ENCODE data around the gene CREB5.
A peak's percentile ranks its signal among the peaks of the same experiment; 100 is the strongest.

The CREB5 gene

DNA sequence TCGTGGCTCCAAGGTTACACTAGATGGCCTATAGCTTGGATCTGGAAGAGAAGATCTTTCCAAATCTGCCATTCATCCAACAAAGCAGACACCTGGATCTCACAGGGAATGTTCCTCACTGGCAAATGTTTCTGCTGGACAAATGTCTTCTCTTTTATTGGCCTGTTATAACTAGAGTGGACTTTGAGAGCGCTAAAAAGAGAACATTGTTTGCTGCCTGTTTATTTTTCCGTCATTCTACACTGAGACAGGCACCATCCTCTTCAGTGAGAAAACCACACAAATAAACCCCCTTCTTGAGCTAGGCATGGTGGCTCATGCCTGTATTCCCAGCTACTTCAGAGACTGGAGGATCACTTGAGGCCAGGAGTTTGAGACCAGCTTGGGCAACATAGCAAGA lies 206.9 kb downstream of the CREB5 start:
- peak; percentile 79 for DNase-seq

DNA sequence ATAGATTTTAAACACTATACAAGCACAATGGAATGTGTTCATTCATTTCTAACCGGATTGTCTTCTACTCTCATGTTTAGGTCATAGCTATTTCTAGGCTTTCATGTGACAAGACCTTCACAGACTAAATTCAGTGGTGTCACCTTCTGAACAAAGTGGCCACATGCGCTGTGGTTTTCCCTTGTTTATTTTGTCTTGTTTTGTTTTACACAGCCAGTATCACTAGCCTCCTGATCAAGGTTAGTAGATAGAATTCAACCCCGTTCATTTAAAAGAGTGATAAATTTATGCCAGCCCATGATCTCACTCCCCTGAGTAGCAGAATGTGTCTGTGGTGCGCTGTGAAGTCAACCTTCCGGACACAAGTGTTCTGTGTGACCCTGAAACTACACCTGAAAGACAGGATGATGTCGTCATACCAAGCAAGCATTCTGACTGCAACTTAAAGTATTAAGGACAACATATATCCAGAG lies 209.1 kb downstream of the CREB5 start:
- DNase-seq: no peak

DNA sequence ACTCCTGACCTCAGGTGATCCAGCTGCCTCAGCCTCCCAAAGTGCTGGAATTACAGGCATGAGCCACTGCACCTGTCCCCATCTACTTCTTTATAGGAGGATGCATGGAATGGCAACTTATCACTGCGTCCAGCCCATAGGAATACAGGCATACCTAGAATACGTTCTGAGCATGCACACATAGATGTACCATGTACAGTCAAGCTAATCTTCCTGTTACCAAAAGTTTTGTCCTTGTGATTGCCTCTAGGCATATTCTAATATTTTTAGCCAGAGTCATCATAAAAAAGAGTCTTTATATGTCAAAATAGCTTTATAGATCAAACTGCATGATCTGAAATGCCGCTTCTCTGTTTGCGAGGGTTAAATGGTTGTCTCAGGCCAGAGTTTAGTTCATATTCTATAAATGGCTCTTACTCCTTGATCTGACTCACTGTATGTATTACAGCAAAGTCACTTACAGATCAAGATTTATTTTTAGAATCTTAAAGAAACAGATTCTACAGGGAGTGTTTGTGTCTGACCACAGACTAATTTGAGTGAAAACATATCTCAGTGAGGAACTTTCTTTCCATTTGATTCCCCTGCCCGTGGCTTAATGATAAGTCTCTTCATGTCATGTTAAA lies 210.9 kb downstream of the CREB5 start:
- no peak for DNase-seq

DNA sequence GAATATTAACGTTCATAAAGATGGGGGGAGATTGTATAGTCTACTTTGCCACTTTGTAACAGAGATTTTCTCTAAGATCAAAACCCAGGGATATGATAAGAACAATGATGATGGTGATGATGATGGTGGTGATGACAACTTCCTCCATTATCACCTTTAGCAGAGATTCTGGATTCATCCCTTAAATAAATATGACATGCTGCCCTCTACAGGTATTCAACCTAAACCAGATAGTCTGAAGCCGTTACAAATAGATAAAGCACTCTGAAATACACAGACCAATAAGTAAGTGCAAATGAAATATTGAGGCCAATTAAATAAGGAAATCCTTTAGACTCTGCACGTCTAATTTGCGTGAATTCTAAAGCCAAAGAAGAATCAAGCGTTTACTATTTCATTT lies 211.5 kb downstream of the CREB5 start:
- DNase-seq: no peak

DNA sequence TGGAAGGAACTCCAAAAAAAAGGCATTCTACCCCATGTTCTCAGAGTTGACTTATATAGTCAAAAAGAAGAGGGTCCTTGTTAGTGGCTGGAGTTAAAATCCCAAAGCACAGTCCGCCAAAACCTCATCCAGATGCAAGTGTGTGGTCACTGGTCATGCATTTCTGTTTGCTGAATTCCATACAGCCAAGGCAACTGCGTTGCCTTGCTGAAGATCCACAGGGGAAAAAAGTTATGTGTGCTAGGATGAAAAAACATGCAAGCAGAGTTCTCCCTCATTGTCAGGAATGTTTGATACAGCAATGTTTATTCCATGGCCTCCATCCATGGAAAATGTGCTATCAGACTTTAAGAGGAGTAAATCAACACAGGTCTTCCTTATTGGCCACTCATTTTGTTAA lies 213.1 kb downstream of the CREB5 start:
- DNase-seq: no peak

DNA sequence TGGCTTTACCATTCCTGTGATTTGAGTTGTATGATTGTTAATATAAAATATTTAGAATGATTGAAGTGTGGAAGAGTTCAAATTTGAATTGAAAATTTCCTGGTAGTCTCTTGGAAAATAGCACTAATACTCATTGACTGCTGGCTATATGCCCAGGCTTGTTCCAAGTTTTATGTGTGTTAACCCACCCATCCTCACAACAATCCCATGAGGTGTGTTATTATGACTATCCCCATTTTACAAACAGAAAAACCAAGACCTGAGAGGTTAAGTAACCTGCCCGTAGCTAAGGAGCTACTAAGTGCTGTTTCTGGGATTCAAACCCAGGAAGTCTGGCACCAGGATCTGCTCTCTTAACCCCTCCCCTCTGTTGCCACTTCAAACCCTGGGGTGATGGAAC lies 213.9 kb downstream of the CREB5 start:
- DNase-seq: no peak

DNA sequence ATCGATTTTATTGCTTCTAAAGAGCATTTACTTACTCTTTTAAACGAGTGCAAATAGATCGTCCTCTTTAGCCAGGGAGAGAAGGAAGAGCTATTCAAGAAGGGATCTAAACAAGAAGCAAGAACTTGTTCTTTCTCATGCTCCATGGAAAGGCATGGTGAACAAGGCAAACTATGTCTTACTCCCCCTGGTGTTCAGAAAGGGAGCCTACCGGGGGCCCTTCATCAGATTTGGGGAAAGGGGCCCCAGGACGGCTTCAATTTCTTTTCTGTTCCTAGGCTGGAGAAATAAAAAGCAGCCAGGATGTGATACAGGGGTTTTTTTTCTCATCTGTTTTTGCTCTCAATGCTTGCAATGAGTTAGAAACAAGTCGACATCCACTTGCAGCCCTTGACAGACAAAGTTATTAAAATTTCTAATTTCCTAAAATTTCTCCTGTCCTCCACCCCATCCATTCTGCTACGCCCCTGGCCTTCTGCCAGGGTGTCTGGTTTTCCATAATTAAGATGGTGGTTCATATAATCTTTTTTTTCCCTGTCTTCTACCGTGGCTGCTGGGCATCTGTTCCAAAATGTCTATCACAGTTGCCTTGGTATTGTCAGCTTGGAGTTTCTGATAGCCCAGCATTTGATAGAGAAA lies 214.4 kb downstream of the CREB5 start:
- peak; percentile 18 for DNase-seq

DNA sequence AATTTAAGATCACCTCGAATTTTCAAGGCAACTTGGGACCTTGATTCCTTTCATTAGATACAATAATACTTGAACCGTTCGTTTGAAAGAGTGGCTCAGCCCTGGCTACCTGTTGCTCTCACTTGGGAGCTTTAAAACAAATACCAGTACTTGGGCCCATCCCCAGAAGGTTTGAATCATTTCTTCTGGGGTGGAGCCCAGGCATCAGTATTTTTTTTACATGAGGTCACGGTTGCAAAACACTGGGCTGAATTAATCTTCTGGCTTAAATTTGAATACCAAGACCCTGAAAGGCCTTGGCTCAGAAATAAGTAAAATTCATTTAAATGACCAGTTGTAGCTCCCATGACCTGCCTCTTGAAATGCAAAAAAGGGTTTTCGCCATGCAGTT lies 214.9 kb downstream of the CREB5 start:
- no peak for DNase-seq

DNA sequence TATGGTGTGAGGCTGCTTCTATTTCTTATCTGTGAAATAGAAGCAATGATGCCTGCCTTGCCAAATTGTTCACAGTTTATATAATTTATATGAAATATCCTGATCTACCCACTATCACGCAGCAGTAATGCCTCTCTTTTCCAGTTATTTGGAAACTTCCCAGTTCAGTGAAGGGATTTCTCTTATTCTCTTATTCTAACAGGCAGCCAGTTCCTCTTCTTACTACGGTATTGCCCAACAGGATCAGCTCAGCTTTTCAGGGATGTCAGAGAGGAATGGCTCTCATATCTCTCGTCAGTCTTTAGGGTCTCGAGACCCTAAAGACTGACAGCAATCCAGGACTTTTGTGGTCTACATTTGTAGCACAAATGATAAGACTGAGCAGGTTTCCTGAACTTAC lies 215.6 kb downstream of the CREB5 start:
- DNase-seq: no peak

DNA sequence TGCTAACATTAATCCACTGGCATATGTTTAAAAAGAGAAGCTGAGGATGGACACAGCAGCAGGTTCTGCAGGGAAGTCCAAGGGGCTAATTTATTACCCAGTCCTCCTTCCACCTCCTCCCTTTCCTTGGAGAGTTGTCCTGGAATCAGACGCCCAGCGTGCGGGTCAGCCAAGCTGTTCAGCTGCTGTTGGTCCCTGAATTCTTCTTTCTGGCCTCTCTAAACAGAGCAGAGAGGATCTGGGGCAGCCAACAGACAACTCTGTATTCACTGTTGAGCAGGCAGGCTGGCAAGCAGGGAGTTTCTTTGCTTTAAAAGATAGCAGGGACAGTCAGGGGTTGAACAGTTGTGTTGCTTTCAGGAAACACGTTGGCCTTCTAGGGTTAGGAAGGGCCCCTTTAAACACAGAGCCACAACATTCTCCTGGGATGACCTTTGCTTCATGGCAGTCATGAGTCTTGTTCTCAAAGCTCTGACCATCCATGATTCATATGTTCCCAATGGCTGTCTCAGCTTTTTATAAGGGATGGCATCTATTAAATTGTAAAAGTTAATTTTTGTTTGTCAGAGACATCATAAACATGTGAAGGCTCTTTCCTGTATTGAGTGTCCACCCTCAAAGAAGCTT lies 217.0 kb downstream of the CREB5 start:
- no peak for DNase-seq

DNA sequence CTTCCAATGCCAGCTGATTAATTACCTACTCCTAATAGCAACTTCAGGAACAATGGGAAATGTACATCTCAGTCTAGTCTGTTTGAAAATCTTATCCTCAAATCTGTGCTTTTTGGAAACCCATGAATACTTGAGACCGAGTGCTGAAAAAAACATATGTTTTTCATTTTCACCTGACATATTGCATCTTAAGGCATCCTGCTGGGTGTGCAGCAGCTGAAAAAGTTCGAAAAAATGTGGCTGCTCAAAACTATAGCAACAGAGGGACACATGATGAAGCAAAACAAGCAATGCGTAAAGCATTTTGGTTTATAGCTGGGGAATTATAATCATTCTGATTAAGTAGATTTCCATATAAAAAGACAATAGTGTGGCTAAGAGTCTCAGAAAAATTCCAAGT lies 218.0 kb downstream of the CREB5 start:
- DNase-seq: no peak

DNA sequence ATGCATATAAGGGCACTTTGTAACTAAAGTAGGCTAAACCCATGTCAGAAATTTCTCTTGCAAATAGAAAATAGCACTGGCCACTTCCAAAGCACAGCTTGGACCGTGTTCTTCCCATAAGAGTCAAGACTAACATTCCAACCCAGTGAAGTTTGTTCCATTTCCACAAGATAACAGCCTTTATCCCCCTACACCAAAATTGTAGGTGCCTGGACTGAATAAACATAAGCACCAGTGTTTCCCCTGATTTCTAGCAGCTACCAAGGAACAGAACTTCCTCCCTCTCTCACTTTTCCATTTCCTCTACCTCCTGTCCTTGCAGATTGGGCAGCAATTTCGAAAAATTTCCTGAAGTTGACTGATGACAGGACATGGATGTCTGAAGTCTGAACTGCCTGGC lies 219.7 kb downstream of the CREB5 start:
- DNase-seq: no peak

DNA sequence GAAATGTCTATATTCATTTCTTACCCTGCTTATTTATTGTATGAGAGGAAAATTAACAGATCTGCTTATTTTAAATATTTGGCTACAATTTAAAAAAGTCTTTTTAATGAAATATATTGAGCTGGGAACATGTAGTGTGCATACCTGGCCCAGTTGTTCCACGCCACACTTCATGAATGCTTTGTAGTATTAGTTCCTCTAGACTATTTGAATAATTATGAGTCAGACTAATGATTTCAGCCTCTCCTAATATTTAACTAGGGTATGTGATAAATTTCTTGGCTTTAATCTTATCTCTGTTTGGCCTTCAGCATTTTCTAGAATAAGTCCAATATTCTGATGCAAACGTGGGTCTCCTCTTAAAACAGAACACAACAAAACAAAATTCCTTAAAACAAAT lies 226.6 kb downstream of the CREB5 start:
- no peak for DNase-seq

DNA sequence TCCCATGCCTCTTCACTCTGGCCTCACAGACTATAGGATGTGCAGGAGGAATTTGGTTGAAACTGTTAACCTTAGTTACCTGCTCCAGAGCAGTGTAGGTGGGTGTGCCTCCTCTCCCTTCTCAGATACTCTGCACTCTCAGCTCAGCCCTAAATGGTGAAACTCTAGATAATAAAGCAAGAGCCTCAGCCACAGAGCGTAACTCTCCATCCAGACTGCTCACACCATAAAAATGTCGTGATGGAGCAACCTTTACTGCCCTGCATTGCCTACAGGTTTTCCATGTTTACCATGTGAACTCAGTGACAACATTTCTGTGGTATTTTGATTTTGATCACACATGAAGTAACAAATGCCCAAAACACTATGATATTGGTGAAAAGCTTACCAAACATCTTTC lies 227.7 kb downstream of the CREB5 start:
- no peak for DNase-seq

DNA sequence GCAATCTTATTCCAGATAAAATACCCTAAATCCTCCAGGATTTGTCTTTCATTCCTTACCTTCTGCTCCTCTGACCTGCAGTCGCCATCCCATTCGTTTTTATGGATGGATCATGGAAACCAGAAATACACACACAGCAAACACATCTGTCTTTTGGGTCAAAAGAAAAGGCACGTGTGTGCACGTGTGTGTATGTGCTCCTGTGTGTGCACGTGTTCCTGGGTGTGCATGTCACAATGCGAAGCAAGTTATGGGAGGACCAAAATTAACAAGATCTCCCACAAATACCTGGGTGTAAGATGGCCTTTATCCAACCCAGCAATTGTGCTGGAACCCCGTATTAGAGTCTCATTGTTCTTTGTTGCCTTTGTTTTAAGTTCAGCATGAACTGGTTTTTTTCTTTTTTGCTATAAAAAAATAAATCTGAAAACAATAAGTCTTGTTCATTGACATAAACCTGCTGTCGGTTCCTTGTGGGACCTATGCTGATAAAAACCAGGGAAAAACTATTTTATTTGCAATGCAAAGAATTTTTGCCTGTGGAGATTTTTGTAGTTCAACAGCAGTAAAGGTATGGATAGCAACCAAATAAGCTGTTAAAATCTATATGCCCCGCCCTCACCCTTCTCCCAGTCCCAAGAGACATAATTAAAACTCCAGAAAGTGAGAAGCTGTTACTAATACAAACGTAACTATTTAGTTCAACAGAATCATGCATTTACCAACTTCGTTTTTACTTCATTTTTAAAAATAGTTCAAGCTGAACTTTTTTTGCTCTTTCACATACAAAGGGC lies 229.6 kb downstream of the CREB5 start:
- no peak for DNase-seq

DNA sequence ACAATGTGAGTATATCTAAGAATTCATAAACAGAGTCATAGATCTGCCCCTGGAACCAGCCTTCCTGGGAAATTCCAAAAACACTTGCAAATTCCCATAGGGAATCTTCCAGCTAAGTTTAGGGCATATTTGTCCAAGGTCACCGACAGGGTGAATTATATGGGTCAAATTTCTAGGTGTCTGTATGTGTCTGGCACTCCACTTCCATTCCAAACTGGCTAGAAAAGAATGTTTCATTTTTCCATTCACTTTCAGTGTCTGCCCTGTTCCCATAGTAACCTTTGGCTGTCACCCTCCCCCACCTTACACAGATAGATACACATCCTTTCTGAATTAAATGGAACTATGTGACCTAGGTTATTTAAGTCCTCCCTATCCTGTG lies 230.9 kb downstream of the CREB5 start:
- DNase-seq: no peak

DNA sequence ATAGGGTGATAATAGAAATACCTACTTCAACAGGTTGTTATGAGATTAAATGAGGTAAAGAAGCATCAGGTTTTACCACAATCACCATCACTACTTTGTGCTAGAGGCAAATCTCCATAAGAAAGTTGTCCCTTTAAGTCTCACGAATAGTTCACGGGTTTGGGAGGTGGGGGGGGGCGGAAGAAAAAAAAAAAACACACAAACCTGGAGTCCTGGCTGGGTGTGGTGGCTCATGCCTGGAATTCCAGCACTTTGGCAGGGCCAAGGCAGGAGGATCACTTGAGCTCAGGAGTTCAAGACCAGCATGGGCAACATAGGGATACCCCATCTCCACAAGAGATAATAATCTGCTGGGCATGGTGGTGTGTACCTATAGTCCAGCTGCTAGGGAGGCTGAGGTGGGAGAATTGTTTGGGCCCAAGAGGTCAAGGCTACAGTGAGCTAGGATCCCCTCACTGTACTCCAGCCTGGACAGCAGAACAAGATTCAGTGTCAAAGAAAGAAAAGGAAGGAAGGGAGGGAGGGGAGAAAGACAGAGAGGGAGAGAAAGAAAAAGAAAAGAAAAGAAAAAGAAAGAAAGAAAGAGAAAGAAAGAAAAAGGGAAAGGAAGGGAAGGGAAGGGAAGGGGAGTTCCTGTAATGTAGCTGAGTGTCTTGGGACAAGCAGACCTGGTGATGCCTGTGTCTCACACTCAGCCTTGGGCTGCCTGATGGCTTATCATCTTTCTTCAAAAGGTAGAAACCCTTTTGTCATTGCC lies 231.4 kb downstream of the CREB5 start:
- no peak for DNase-seq

DNA sequence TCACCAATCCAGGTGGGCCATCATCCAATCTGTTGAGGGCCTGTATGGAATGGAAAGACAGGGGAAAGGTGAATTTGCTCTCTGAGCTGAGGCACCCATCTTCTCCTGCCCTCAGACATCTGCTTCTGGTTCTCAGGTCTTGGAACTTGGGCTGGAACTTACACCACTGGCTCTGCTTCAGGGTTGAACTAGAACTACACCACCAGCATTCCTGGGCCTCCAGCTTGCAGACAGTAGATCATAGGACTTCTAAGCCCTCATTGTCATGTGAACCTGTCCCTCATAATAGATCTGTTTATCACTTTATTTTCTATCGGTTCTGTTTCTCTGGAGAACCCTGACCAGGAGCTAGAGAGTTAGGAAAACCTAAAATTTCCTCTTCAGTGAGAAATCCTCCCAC lies 233.5 kb downstream of the CREB5 start:
- DNase-seq: no peak

DNA sequence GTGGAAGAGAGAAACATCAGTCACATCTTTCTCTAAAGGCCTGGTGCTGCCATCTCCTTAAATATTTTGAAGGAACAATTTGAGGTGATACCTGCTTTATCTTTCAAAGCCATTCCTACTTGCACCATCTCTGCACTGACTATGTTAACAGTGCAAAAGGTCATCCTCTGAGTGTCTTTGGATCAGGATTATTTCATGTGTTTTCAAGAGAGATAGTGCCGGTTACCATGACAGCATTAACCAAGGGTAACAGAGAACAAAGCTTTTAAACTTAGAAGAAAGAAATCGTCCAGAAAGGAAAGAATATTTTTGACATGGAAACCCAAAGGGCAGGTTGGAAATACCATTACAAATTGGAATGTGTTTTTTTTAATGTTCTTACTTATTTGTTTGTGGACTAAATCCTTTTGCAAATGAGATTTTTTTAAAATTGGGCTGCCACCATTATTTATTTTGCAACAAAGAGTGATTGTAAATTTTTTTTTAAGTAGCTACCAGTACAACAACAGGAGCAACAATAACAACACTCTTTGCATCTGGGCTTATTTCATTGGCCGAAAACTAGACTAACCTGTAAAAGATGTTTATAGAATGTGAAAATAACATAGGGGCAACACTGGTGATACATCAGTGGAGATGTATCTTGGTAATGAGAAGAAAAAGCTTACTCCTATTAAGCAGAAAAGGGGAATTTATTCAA lies 234.2 kb downstream of the CREB5 start:
- DNase-seq: no peak

DNA sequence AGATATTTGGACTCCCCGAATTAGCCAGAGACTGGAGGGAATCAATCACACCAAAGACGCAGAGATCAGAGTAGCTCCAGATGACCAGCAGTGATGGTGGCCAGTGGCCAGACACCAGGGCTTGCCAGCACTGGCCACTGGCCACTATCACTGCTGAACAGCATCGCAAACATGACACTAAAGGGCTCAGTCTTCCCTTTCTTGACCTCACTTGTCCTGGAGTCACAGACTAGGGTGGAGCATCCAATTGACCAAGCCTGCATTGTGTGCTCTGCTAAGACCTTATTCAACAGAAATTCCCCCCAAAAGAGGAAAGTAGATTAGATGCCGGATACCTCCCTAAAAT lies 234.7 kb downstream of the CREB5 start:
- DNase-seq: no peak

DNA sequence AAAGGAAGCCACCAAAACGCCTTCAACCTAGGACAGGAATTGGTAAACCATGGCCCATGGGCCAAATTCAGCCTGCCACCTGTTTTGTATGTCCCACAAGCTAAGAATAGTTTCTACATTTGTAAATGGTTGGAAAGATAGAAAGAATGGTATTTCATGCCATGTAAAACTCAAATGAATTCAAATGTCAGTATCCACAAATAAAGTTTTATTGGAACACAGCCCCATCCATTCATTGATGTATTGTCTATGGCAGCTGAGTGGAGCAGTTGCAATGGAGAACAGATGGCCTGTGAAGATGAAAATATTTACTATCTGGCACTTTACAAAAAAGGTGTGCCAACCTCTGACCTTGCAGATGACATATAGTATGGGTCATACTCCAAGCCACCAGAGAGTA lies 236.9 kb downstream of the CREB5 start:
- DNase-seq: no peak

DNA sequence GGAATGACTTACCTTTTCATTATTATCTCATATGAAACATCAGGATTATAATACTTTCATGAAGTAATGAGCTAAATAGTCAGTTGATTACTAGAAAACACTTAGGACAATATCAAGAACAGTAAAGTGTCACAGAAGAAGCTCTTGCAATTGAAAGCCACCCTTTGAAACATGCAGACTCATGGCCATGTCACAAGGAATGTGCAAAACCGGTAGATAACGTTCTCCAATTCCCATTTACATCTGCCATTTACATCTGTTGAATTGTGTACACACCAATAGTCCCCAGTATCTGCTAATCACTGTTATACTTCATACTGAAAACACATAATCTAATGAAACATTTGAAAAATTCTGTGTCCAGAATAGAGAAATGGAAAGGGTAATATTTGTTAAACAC lies 237.5 kb downstream of the CREB5 start:
- no peak for DNase-seq

DNA sequence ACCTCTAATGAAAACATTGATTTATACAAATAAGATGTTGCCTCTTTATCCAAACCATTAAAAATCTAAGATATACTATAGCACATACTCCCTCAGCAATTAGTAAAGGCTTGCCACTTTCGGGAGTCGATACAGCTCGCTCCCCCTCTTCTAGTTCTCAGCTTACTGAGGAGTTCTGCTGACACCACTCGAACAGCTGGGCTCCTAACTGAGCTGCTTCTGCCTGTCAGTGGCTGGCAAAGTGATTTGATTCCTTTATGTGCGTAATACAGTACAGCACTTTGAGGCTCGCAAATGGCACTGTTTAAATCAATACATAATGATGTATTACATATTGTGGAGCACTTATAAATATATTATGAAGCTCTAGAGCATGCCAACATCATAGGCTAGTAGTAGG lies 241.8 kb downstream of the CREB5 start:
- DNase-seq: no peak
